CD4-positive, alpha-beta T cell (primary cell): Measurements from ENCODE around the gene PRKAG1. TPM values are rescaled to one million over a fixed set of nuclear protein-coding genes. Genes with fewer than 3 reads are reported as not detected.

Experiments
- ATAC-seq: fragments of 200-7000 bp; cut with Tn5 transposase; one replicate; pipeline ENCODE4 v1.10.0; 2022; ENCODE audit warnings: mild to moderate bottlenecking; ENCODE audit not compliant: poor library complexity
- CTCF ChIA-PET: fragments of 350-600 bp; sonication (Branson Sonifier 250); formaldehyde crosslinking; loops from one replicate; lab custom pipeline; 2021; ENCODE audit warnings: antibody characterized with exemption, inconsistent platforms; lab: Charles Lee
- POLR2A ChIA-PET: fragments of 350-600 bp; sonication (Branson Sonifier 250); formaldehyde crosslinking; loops from one replicate; lab custom pipeline; 2021; ENCODE audit warnings: antibody characterized with exemption, inconsistent platforms; lab: Charles Lee
- DNase-seq, 14 experiments: peaks; one replicate each; pipeline ENCODE4 v3.0.0-alpha.2; 2013 to 2020; ENCODE audit warnings: mixed read lengths in 2 of 14
- H3K27ac ChIP-seq, 2 donors: one replicate each; pipeline versions ENCODE4 v1.5.1 to v1.7.0; 2013; ENCODE audit warnings: low read length in 2 of 2, low read depth in 1 of 2, mild to moderate bottlenecking in 1 of 2
- H3K27me3 ChIP-seq, 2 experiments: 1 replicate in 1 of 2; 2 replicates in 1 of 2; pipeline versions ENCODE4 v1.6.1 to v1.7.0; 2013; ENCODE audit warnings: low read length in 2 of 2, control low read depth in 1 of 2, mild to moderate bottlenecking in 1 of 2, moderate library complexity in 1 of 2; ENCODE audit not compliant: insufficient read depth in 2 of 2, control insufficient read depth in 1 of 2
- H3K36me3 ChIP-seq: one replicate; pipeline ENCODE4 v1.6.1; 2013; ENCODE audit warnings: low read length, control low read depth; ENCODE audit not compliant: insufficient read depth
- H3K4me1 ChIP-seq: one replicate; pipeline ENCODE4 v1.6.1; 2013; ENCODE audit warnings: low read length, control low read depth; ENCODE audit not compliant: insufficient read depth
- H3K4me3 ChIP-seq: one replicate; pipeline ENCODE4 v1.5.1; 2013; ENCODE audit warnings: mild to moderate bottlenecking, low read length, moderate library complexity
- H3K9me3 ChIP-seq, 2 experiments: 1 replicate in 1 of 2; 2 replicates in 1 of 2; pipeline versions ENCODE4 v1.6.1 to v1.7.0; 2013; ENCODE audit warnings: low read length in 2 of 2, mild to moderate bottlenecking in 2 of 2, control low read depth in 1 of 2, moderate library complexity in 1 of 2; ENCODE audit not compliant: control insufficient read depth in 1 of 2, insufficient read depth in 1 of 2
- H3K27ac Mint-ChIP-seq: one replicate; pipeline ENCODE4 v1.8.0; 2020; ENCODE audit warnings: mixed read lengths
- H3K27me3 Mint-ChIP-seq: one replicate; pipeline ENCODE4 v1.8.0; 2021; ENCODE audit warnings: mixed read lengths
- H3K36me3 Mint-ChIP-seq: one replicate; pipeline ENCODE4 v1.8.0; 2021; ENCODE audit warnings: low read depth, mixed read lengths
- H3K4me1 Mint-ChIP-seq: one replicate; pipeline ENCODE4 v1.8.0; 2021; ENCODE audit warnings: low read depth, mixed read lengths
- H3K4me3 Mint-ChIP-seq: one replicate; pipeline ENCODE4 v1.8.0; 2020; ENCODE audit warnings: mild to moderate bottlenecking, mixed read lengths
- H3K9me3 Mint-ChIP-seq: one replicate; pipeline ENCODE4 v1.8.0; 2020; ENCODE audit warnings: mixed read lengths
- intact Hi-C, 2 experiments: fragments of 100-400 bp; cut with DNase I in 1 of 2; cut with micrococcal nuclease in 1 of 2; formaldehyde crosslinking; loops; one replicate each; pipeline versions ENCODE4 v1.15.1 to v1.9.0; 2023 to 2025; cut with DNase I, micrococcal nuclease
- total RNA-seq, 174 experiments: library from RNA in 2 of 174; stranded (reverse) in 2 of 174; gene quantifications; one replicate each; pipeline ENCODE4 v1.2.3 and lab custom pipeline; 2021 to 2026
- TF ChIP-seq, protein P1 (sequence below): fragments of 200-600 bp; IDR thresholded peaks from one replicate; pipeline ENCODE4 v1.8.0; 2022; ENCODE audit warnings: antibody characterized with exemption, mild to moderate bottlenecking

Gene PRKAG1
- total RNA-seq, 2 experiments from 2014 or later = 34.6 to 38.2 TPM

DNA sequence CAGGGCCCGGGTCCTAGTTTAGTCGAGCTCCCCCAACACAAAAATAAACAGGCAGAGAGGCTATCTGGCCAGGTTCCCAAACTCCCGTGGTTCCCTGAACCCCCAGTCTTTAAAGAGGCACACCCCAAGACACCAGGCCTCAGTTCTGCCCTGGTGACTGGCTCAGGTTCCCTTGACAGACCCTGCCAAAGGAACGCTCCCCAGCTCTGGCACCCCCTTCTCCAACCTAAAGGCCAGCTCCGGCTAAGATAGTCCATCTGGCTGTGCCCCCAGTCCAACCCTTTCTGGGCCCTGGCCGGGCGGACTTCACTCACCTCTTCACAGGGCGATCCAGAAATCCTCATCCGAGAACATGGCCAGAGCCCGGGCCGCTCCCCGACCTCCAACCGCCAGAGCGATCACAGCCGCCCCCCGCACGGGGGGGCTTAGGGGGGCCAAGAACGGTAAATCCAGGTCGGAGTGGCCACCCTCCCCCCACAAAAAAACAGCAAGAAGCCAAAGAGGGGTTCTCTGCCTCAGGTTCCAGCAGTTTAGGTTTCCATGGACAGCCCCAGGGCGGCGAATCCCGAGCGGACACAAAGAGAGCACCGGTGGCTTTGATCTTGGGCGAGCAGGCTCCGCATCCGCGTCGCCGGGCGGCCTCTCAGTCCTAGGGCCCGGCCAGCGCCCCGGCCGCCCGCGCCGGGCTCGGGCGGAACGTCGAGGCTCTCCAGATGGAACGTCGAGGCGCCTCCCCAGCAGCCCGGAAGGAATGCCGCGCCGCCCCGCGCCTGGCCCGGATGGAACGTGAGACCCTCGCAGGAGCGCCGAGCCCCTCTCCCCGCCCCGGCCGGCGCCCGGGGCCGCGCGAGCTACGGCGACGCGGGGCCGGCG, 41.0 kb upstream of the PRKAG1 start:
- peaks cover 41% of the 10 kb centered on the region for H3K36me3 Mint-ChIP-seq
- Histone ChIP-seq H3K27me3 (no peaks in the 10 kb centered on the region), H3K9me3 (no peaks in the 10 kb centered on the region), H3K27ac (peak overlapping the region; percentile 49 to 50), H3K4me3 (peak overlapping the region; percentile 96), H3K36me3 (peaks cover 8% of the 10 kb centered on the region), H3K4me1 (peaks cover 63% of the 10 kb centered on the region)
- intact Hi-C loops = loop anchor here in 1 of 2 experiments (5.0 kb wide), 1 partner anchor 73 kb away; the partner anchor contains the start of gene TUBA1B
- DNase-seq = peak in 7 of 14 experiments; percentile 6 to 60 (median 21)
- TF ChIP-seq, protein P1, sequence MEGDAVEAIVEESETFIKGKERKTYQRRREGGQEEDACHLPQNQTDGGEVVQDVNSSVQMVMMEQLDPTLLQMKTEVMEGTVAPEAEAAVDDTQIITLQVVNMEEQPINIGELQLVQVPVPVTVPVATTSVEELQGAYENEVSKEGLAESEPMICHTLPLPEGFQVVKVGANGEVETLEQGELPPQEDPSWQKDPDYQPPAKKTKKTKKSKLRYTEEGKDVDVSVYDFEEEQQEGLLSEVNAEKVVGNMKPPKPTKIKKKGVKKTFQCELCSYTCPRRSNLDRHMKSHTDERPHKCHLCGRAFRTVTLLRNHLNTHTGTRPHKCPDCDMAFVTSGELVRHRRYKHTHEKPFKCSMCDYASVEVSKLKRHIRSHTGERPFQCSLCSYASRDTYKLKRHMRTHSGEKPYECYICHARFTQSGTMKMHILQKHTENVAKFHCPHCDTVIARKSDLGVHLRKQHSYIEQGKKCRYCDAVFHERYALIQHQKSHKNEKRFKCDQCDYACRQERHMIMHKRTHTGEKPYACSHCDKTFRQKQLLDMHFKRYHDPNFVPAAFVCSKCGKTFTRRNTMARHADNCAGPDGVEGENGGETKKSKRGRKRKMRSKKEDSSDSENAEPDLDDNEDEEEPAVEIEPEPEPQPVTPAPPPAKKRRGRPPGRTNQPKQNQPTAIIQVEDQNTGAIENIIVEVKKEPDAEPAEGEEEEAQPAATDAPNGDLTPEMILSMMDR = no peak
- peak overlapping the region; percentile 55 for H3K27ac Mint-ChIP-seq
- H3K9me3 Mint-ChIP-seq = no peaks in the 10 kb centered on the region
- POLR2A ChIA-PET = interaction anchor here (1.0 to 3.4 kb wide), 5 partner anchors 11 to 129 kb away, joined by 3 to 28 read pairs (median 9); partner anchors contain the start of genes RHEBL1, TUBA1A, TUBA1B and WNT1
- peaks cover 65% of the 10 kb centered on the region for H3K4me1 Mint-ChIP-seq
- H3K4me3 Mint-ChIP-seq = peak overlapping the region; percentile 92
- peak; percentile 6 for ATAC-seq
- CTCF ChIA-PET = interaction anchor here (0.8 to 2.0 kb wide), 3 partner anchors 15 to 146 kb away, joined by 3 to 7 read pairs (median 4); partner anchors contain the start of gene WNT1
- H3K27me3 Mint-ChIP-seq = no peaks in the 10 kb centered on the region

DNA sequence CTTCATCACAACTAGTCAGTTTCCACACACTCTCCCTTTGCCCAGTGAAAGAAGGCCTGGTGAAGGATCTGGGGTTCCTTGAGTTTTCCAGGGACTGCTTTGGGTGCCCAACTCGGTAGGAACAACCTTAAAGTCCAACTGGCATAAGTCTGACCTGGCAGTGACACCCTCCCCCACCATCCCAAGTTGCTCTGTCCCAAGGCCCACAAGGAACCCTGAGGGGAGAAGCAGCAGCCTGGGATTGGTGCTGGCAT, 40.4 kb upstream of the PRKAG1 start:
- Histone ChIP-seq H3K27ac (peak overlapping the region; percentile 49 to 50), H3K4me3 (peak overlapping the region; percentile 96), H3K4me1 (peaks cover 64% of the 10 kb centered on the region), H3K27me3 (no peaks in the 10 kb centered on the region), H3K36me3 (peaks cover 13% of the 10 kb centered on the region), H3K9me3 (no peaks in the 10 kb centered on the region)
- Mint-ChIP-seq H3K4me1 (peaks cover 66% of the 10 kb centered on the region), H3K27ac (peak overlapping the region; percentile 55), H3K4me3 (peak overlapping the region; percentile 92), H3K27me3 (no peaks in the 10 kb centered on the region), H3K9me3 (no peaks in the 10 kb centered on the region), H3K36me3 (peaks cover 45% of the 10 kb centered on the region)
- DNase-seq (no peak), ATAC-seq (no peak)
- CTCF ChIA-PET = interaction anchor here (1.4 to 2.0 kb wide), 3 partner anchors 11 to 81 kb away, joined by 3 to 7 read pairs (median 4); partner anchors contain the start of genes RHEBL1 and WNT1
- intact Hi-C loops = no loop called here
- POLR2A ChIA-PET = interaction anchor here (1.9 to 3.4 kb wide), 2 partner anchors 11 to 129 kb away, joined by 9 to 28 read pairs; partner anchors contain the start of genes RHEBL1 and TUBA1A
- TF ChIP-seq, protein P1 = no peak

DNA sequence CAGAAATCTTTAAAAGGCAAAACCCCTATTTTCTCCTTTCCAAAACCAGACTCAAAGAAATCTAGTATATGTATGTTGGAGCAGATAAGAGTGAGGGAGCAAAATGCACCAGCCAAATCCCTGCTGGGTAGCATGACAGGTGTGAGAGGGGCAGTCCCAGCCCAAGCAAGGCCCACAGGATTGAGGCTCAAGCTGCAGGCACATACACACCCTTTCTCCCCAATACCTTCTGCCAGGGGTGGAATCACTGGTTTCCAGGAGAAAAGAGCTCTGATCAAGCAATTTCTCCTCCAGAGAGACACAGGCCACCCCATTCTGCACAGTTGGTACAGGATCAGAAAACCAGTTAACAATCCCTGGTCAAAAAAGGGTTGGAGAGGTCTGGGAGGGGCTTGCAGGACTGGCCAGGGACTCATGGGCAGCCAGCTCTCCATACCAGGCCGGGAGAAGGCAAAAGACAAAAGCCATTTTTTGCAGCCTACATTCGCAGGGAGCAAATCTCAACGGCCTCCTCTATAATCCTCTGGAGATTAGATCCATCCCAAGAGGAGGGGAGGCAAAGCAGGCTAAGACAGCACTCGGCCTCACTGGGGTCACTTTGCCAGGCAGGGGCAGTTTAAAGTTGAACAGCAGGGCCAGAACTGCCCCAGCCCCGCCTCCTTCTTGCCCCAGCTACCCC, 39.9 kb upstream of the PRKAG1 start:
- POLR2A ChIA-PET = interaction anchor here (1.1 to 3.4 kb wide), 3 partner anchors 12 to 129 kb away, joined by 3 to 28 read pairs (median 4); partner anchors contain the start of genes RHEBL1 and TUBA1B
- intact Hi-C loops = no loop called here
- no peak for ATAC-seq

More for the DNA sequence above, 39.9 kb upstream of the PRKAG1 start:
- Histone ChIP-seq H3K27me3 (no peaks in the 10 kb centered on the region), H3K27ac (peak overlapping the region; percentile 47 to 49), H3K4me3 (peak overlapping the region; percentile 96), H3K4me1 (peaks cover 63% of the 10 kb centered on the region), H3K9me3 (no peaks in the 10 kb centered on the region), H3K36me3 (peaks cover 18% of the 10 kb centered on the region)
- DNase-seq = peak in 1 of 14 experiments; percentile 17
- peak overlapping the region; percentile 55 for H3K27ac Mint-ChIP-seq
- TF ChIP-seq, protein P1 = no peak
- H3K27me3 Mint-ChIP-seq = no peaks in the 10 kb centered on the region
- H3K9me3 Mint-ChIP-seq = no peaks in the 10 kb centered on the region
- CTCF ChIA-PET = interaction anchor here (0.8 to 2.0 kb wide), 4 partner anchors 11 to 80 kb away, joined by 3 to 7 read pairs (median 4); partner anchors contain the start of genes RHEBL1 and WNT1
- H3K4me1 Mint-ChIP-seq = peaks cover 65% of the 10 kb centered on the region
- H3K4me3 Mint-ChIP-seq = peak overlapping the region; percentile 92
- peaks cover 50% of the 10 kb centered on the region for H3K36me3 Mint-ChIP-seq
